Stimulated activated CD4-positive, alpha-beta T cell treated with anti-CD3 and anti-CD28 coated beads, Interleukin-1b, Interleukin-23, amount 100 ng/mL, for 1 hour (primary cell): Measurements from ENCODE around the gene SFTPB.

Experiments
- DNase-seq, 2 donors: peaks; one replicate each; pipeline ENCODE4 v3.0.0-alpha.2; 2020; ENCODE audit warnings: low read depth in 2 of 2

SFTPB gene

GRCh38 chr2:85702800-85703199, 34.8 kb upstream of the SFTPB start:
- no peak for DNase-seq

- no peak for DNase-seq
Observed at GRCh38 chr2:85702172-85702571, 34.2 kb upstream of the SFTPB start.

- DNase-seq = no peak
Observed at GRCh38 chr2:85699325-85699724, 31.3 kb upstream of the SFTPB start.

GRCh38 chr2:85698880-85699254, 30.9 kb upstream of the SFTPB start:
- DNase-seq = no peak

GRCh38 chr2:85698184-85698879, 30.3 kb upstream of the SFTPB start:
- no peak for DNase-seq

GRCh38 chr2:85697716-85698115, 29.7 kb upstream of the SFTPB start:
- DNase-seq = no peak

GRCh38 chr2:85697096-85697495, 29.1 kb upstream of the SFTPB start:
- no peak for DNase-seq

- no peak for DNase-seq
Observed at GRCh38 chr2:85695691-85696668, 28.0 kb upstream of the SFTPB start.

GRCh38 chr2:85695121-85695520, 27.1 kb upstream of the SFTPB start:
- no peak for DNase-seq

GRCh38 chr2:85694052-85695025, 26.3 kb upstream of the SFTPB start, which contains the start of gene GNLY:
GNLY (plus strand) TSS chr2:85694358; CDS start chr2:85694419, 61 bp downstream.
- no peak for DNase-seq

GRCh38 chr2:85692039-85692645, 24.1 kb upstream of the SFTPB start:
- no peak for DNase-seq

GRCh38 chr2:85690932-85691331, 22.9 kb upstream of the SFTPB start:
- no peak for DNase-seq

- no peak for DNase-seq
Observed at GRCh38 chr2:85684806-85685205, 16.8 kb upstream of the SFTPB start.

GRCh38 chr2:85684380-85684779, 16.4 kb upstream of the SFTPB start:
- DNase-seq = no peak

GRCh38 chr2:85682378-85682777, 14.4 kb upstream of the SFTPB start:
- no peak for DNase-seq

- DNase-seq = no peak
Observed at GRCh38 chr2:85681776-85682175, 13.8 kb upstream of the SFTPB start.

GRCh38 chr2:85681372-85681763, 13.4 kb upstream of the SFTPB start:
- no peak for DNase-seq

- DNase-seq = no peak
Observed at GRCh38 chr2:85680707-85681371, 12.8 kb upstream of the SFTPB start.

GRCh38 chr2:85678794-85679672, 11.0 kb upstream of the SFTPB start:
- DNase-seq = peak; percentile 36 to 63

- no peak for DNase-seq
Observed at GRCh38 chr2:85678377-85678776, 10.4 kb upstream of the SFTPB start.
